Ascending aorta (tissue), 2 donors: ENCODE results near the gene ADGRV1. TPM values are rescaled to one million over a fixed set of nuclear protein-coding genes. Genes with fewer than 3 reads are reported as not detected.
A peak's percentile ranks its signal among the peaks of the same experiment; 100 is the strongest.

Experiments used
- DNase-seq, 2 donors: peaks; one replicate each; pipeline ENCODE4 v3.0.0-alpha.2; 2019; ENCODE audit warnings: low spot score in 2 of 2
- H3K27ac ChIP-seq, 2 donors: fragments of 200-600 bp; sonication (generic); one replicate each; pipeline ENCODE4 v1.5.1; 2016 to 2017; ENCODE audit warnings: mild to moderate bottlenecking in 1 of 2
- H3K27me3 ChIP-seq: fragments of 200-600 bp; sonication (generic); one replicate; pipeline ENCODE4 v1.5.1; 2017
- H3K36me3 ChIP-seq, 2 donors: fragments of 200-600 bp; sonication (generic); one replicate each; pipeline ENCODE4 v1.5.1; 2016
- H3K4me1 ChIP-seq, 2 donors: fragments of 200-600 bp; sonication (generic); one replicate each; pipeline ENCODE4 v1.5.1; 2016 to 2017; ENCODE audit warnings: mild to moderate bottlenecking in 1 of 2
- H3K4me3 ChIP-seq, 2 donors: fragments of 200-600 bp; sonication (generic); one replicate each; pipeline ENCODE4 v1.5.1; 2016 to 2017; ENCODE audit warnings: mild to moderate bottlenecking in 1 of 2
- H3K9me3 ChIP-seq, 2 donors: fragments of 200-600 bp; sonication (generic); one replicate each; pipeline ENCODE4 v1.5.1; 2016
- intact Hi-C: fragments of 100-400 bp; cut with DNase I; formaldehyde crosslinking; loops from one replicate; pipeline ENCODE4 v1.15.1; 2023
- total RNA-seq: library from RNA; depleted of rRNA; stranded (reverse); fragments of >200 nt; gene quantifications from one replicate; pipeline ENCODE4 v1.1.0, GENCODE V29; 2016
- TF ChIP-seq, protein P1 (sequence below), 3 experiments: fragments of 200-600 bp in 2 of 3; fragments of 450-650 bp in 1 of 3; sonication (generic) in 2 of 3; IDR thresholded peaks; one replicate each; pipeline ENCODE4 v1.5.1; 2016 to 2019; ENCODE audit warnings: antibody characterized with exemption in 3 of 3, mild to moderate bottlenecking in 1 of 3, moderate library complexity in 1 of 3

Gene ADGRV1
- total RNA-seq, 1 donor from 2014 or later = 6.9 TPM

- peaks cover 28 to 48% of the 10 kb centered on the region in 2 donors for H3K4me1 ChIP-seq
- TF ChIP-seq, protein P1, sequence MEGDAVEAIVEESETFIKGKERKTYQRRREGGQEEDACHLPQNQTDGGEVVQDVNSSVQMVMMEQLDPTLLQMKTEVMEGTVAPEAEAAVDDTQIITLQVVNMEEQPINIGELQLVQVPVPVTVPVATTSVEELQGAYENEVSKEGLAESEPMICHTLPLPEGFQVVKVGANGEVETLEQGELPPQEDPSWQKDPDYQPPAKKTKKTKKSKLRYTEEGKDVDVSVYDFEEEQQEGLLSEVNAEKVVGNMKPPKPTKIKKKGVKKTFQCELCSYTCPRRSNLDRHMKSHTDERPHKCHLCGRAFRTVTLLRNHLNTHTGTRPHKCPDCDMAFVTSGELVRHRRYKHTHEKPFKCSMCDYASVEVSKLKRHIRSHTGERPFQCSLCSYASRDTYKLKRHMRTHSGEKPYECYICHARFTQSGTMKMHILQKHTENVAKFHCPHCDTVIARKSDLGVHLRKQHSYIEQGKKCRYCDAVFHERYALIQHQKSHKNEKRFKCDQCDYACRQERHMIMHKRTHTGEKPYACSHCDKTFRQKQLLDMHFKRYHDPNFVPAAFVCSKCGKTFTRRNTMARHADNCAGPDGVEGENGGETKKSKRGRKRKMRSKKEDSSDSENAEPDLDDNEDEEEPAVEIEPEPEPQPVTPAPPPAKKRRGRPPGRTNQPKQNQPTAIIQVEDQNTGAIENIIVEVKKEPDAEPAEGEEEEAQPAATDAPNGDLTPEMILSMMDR (IDR thresholded peaks at IDR 0.05) = no peak
- peak overlapping the region; percentile 44 to 78 for H3K27ac ChIP-seq
- no peaks in the 10 kb centered on the region for H3K9me3 ChIP-seq
- no peaks in the 10 kb centered on the region for H3K36me3 ChIP-seq
- intact Hi-C loops = loop anchor here (2.0 kb wide), 1 partner anchor 14 kb away; no protein-coding TSS in a partner anchor
- H3K27me3 ChIP-seq = no peaks in the 10 kb centered on the region
- no peak for DNase-seq
- no peak overlapping the region for H3K4me3 ChIP-seq
Observed at GRCh38 chr5:91128604-91129003, 570.0 kb downstream of the ADGRV1 start.

DNA sequence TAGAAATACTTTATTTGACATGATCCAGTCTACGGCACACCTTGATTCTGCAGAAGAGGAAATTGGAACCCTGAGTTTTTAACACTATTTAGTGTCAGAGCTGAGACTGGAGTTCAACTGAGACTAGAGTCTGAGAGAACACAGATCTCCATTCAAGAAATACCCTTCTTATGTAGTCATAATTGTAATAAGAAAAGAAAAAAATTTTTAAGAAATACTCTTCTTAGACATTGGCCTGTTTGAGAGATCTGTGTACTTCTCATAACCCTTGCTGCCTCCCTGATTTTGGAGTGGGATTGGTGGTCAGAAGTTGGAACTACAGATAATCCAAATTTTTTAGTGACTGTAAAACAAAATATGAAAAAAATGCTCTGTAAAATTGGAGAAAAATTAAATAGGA, 571.2 kb downstream of the ADGRV1 start:
- intact Hi-C loops = loop anchor here (2.0 kb wide), 1 partner anchor 13 kb away; no protein-coding TSS in a partner anchor
- Histone ChIP-seq H3K27ac (peak overlapping the region; percentile 8 to 29), H3K27me3 (no peaks in the 10 kb centered on the region), H3K9me3 (no peaks in the 10 kb centered on the region), H3K36me3 (no peaks in the 10 kb centered on the region), H3K4me1 (peaks cover 23 to 40% of the 10 kb centered on the region in 2 donors), H3K4me3 (no peak overlapping the region)
- TF ChIP-seq, protein P1 (IDR thresholded peaks at IDR 0.05) = no peak
- no peak for DNase-seq

DNA sequence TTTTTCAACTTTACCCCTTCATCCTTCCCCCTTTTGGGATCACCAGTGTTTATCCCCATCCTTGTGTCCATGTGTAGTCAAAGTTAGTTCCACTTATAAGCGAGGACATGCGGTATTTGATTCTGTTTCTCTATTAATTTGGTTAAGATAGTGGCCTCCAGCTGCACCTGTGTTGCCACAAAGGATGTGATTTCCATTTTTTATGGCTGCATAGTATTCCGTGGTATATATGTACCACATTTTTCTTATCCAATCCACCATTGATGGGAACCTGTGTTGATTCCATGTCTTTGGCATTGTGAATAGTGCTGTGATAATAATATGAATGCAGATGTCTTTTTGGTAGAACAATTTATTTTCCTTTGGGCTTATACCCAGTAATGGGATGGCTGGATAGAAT, 572.2 kb downstream of the ADGRV1 start:
- Histone ChIP-seq H3K27ac (no peak overlapping the region), H3K4me3 (no peak overlapping the region), H3K27me3 (no peaks in the 10 kb centered on the region), H3K4me1 (peaks cover 18 to 33% of the 10 kb centered on the region in 2 donors), H3K36me3 (no peaks in the 10 kb centered on the region), H3K9me3 (no peaks in the 10 kb centered on the region)
- intact Hi-C loops = no loop called here
- no peak for DNase-seq
- TF ChIP-seq, protein P1 (IDR thresholded peaks at IDR 0.05) = no peak

DNA sequence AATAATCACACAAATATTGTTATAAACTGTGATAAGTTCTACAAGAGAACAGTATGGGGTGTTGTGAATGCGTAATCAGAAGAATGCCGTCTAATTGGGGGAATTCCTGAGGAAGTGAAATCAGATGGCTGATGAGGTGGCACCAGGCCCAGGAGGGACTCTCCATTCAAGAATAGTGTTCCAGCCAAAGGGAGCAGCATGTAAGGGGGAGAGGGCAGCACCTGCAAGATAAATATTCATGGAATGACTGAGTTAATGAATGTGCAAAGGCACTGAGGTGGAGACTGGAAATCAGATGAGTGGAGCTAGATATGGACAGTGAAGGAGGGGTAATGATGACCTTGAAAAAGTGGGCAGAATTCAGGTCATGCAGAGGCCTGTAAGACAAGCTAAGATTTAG, 574.0 kb downstream of the ADGRV1 start:
- intact Hi-C loops = no loop called here
- DNase-seq = no peak
- Histone ChIP-seq H3K9me3 (no peaks in the 10 kb centered on the region), H3K27me3 (no peaks in the 10 kb centered on the region), H3K4me1 (peaks cover 3 to 15% of the 10 kb centered on the region in 2 donors), H3K4me3 (no peak overlapping the region), H3K27ac (no peak overlapping the region), H3K36me3 (no peaks in the 10 kb centered on the region)
- TF ChIP-seq, protein P1 (IDR thresholded peaks at IDR 0.05) = no peak

DNA sequence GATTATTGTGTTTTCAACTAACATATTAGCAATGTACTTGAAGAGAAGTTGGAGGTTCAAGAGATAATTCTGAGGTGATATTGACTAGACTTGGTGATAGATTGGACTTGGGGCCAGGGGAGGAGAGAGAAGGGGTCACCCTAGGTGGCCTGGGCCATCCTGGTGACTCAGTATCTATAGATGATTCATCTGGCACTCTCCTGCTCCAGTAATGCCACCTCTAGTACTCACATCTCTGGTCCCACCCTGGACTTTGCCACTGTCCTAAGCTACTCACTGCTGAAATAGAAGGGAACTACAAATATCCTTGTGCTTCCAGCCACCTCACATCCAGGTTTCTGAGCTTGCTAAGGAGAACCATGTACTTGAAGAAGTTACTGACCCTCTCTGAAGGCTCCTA, 574.6 kb downstream of the ADGRV1 start:
- TF ChIP-seq, protein P1 (IDR thresholded peaks at IDR 0.05) = no peak

More for the DNA sequence above, 574.6 kb downstream of the ADGRV1 start:
- Histone ChIP-seq H3K4me1 (peaks cover 0 to 9% of the 10 kb centered on the region in 2 donors), H3K9me3 (no peaks in the 10 kb centered on the region), H3K4me3 (no peak overlapping the region), H3K27me3 (no peaks in the 10 kb centered on the region), H3K27ac (no peak overlapping the region), H3K36me3 (no peaks in the 10 kb centered on the region)
- intact Hi-C loops = no loop called here
- no peak for DNase-seq
